GM12878 (cell line): ENCODE results near the gene LCP1.

Experiments
- CHD1 ChIP-seq: IDR thresholded peaks from 2 replicates; pipeline ENCODE4 v1.6.1; 2012; ENCODE audit warnings: low read depth, low read length, improper control_type of control experiment
- EZH2 ChIP-seq: IDR thresholded peaks from 2 replicates; pipeline ENCODE4 v1.6.1; 2012; ENCODE audit warnings: low read depth, mild to moderate bottlenecking, control low read depth, inconsistent platforms, low read length, borderline replicate concordance; ENCODE audit not compliant: control insufficient read depth
- POLR2AphosphoS5 ChIP-seq: IDR thresholded peaks from 2 replicates; pipeline ENCODE4 v1.6.1; 2011; ENCODE audit warnings: mild to moderate bottlenecking, low read length, inconsistent platforms
- REST ChIP-seq: IDR thresholded peaks from 2 replicates; pipeline ENCODE4 v1.6.1; 2012; ENCODE audit warnings: mild to moderate bottlenecking, low read depth, low read length
- SPI1 ChIP-seq: IDR thresholded peaks from 2 replicates; pipeline ENCODE4 v1.6.1; 2011; ENCODE audit warnings: low read depth, mild to moderate bottlenecking, low read length, moderate library complexity, borderline replicate concordance; ENCODE audit not compliant: insufficient read depth
- TF ChIP-seq, protein P1 (sequence below): IDR thresholded peaks from 2 replicates; pipeline ENCODE4 v1.6.1; 2011; ENCODE audit warnings: low read depth, mild to moderate bottlenecking, low read length, moderate library complexity, borderline replicate concordance; ENCODE audit errors: extremely low read depth

DNA sequence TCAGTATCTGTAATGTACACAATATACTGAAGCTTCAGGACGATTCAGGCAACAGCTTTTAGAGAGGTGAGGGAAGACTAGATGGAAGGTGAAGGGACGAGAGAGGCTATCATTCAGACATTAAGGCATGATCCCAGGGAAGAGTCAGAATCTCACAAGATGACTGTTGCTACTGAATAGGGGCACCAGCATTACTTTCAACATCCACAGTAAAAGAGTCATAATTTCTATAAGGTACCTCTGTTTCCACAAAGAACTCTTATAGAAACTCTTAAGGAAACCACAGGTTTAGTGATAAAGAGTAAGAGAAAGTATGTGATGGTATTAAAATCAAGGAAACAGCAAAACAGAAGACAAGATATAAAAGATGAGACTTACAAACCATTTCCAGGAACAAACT, 23.0 kb downstream of the LCP1 start:
- no peak for TF ChIP-seq EZH2
- 0 out of 2 replicates have a peak, but pooled peaks have one; percentile 15 for TF ChIP-seq POLR2AphosphoS5
- no peak for TF ChIP-seq SPI1
- no peak for TF ChIP-seq CHD1
- no peak for TF ChIP-seq REST
- TF ChIP-seq, protein P1, sequence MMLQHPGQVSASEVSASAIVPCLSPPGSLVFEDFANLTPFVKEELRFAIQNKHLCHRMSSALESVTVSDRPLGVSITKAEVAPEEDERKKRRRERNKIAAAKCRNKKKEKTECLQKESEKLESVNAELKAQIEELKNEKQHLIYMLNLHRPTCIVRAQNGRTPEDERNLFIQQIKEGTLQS: no peak
